ENCODE measurements around the gene GALNT9.

GALNT9 gene

GRCh38 chr12:132292328-132293319 lies 36.8 kb downstream of the GALNT9 start:
- no peak for DNase-seq (ENCODE audit: low spot score)

GRCh38 chr12:132291402-132292175 lies 37.8 kb downstream of the GALNT9 start:
- no peak for DNase-seq (ENCODE audit: low spot score)

GRCh38 chr12:132290203-132290540 lies 39.2 kb downstream of the GALNT9 start:
- no peak for DNase-seq (ENCODE audit: low spot score)

GRCh38 chr12:132289356-132290202 lies 39.8 kb downstream of the GALNT9 start:
- no peak for DNase-seq (ENCODE audit: low spot score)

- no peak for DNase-seq (ENCODE audit: low spot score)
Observed at GRCh38 chr12:132288516-132289215, 40.7 kb downstream of the GALNT9 start.

GRCh38 chr12:132287391-132288238 lies 41.8 kb downstream of the GALNT9 start:
- DNase-seq (ENCODE audit: low spot score): no peak

GRCh38 chr12:132286912-132287311 lies 42.5 kb downstream of the GALNT9 start:
- DNase-seq (ENCODE audit: low spot score): no peak

GRCh38 chr12:132285991-132286681 lies 43.3 kb downstream of the GALNT9 start:
- DNase-seq (ENCODE audit: low spot score): peak; percentile 75

GRCh38 chr12:132284827-132285741 lies 44.3 kb downstream of the GALNT9 start:
- DNase-seq (ENCODE audit: low spot score): peak; percentile 35

GRCh38 chr12:132284071-132284826 lies 45.1 kb downstream of the GALNT9 start:
- peak; percentile 63 for DNase-seq (ENCODE audit: low spot score)

- DNase-seq (ENCODE audit: low spot score): no peak
Observed at GRCh38 chr12:132282950-132283771, 46.2 kb downstream of the GALNT9 start.

GRCh38 chr12:132282031-132282949 lies 47.1 kb downstream of the GALNT9 start:
- DNase-seq (ENCODE audit: low spot score): no peak

- no peak for DNase-seq (ENCODE audit: low spot score)
Observed at GRCh38 chr12:132281038-132281437, 48.4 kb downstream of the GALNT9 start.

- no peak for DNase-seq (ENCODE audit: low spot score)
Observed at GRCh38 chr12:132280406-132280805, 49.0 kb downstream of the GALNT9 start.

- no peak for DNase-seq (ENCODE audit: low spot score)
Observed at GRCh38 chr12:132279930-132280329, 49.5 kb downstream of the GALNT9 start.
